Cardiac fibroblast (primary cell): ENCODE data around the gene PRDM11.

ENCODE experiments used
- DNase-seq, 2 donors: peaks; one replicate each; pipeline versions ENCODE4 v3.0.0 to v3.0.0-alpha.2; 2010; ENCODE audit warnings: low read depth in 2 of 2
- H3K4me3 ChIP-seq, 2 donors: replicated peaks in 1 of 2; 1 replicate in 1 of 2; 2 replicates in 1 of 2; pipeline ENCODE4 v1.5.1; 2011; ENCODE audit warnings: low read depth in 2 of 2, low read length in 2 of 2, mild to moderate bottlenecking in 2 of 2, moderate library complexity in 1 of 2
- TF ChIP-seq, protein P1 (sequence below): IDR thresholded peaks from one replicate; pipeline ENCODE4 v1.5.1; 2011; ENCODE audit warnings: low read depth, mild to moderate bottlenecking, low read length, inconsistent platforms

PRDM11 gene

GRCh38 chr11:45223496-45223895 is 77.1 kb downstream of the PRDM11 start:
- TF ChIP-seq, protein P1, sequence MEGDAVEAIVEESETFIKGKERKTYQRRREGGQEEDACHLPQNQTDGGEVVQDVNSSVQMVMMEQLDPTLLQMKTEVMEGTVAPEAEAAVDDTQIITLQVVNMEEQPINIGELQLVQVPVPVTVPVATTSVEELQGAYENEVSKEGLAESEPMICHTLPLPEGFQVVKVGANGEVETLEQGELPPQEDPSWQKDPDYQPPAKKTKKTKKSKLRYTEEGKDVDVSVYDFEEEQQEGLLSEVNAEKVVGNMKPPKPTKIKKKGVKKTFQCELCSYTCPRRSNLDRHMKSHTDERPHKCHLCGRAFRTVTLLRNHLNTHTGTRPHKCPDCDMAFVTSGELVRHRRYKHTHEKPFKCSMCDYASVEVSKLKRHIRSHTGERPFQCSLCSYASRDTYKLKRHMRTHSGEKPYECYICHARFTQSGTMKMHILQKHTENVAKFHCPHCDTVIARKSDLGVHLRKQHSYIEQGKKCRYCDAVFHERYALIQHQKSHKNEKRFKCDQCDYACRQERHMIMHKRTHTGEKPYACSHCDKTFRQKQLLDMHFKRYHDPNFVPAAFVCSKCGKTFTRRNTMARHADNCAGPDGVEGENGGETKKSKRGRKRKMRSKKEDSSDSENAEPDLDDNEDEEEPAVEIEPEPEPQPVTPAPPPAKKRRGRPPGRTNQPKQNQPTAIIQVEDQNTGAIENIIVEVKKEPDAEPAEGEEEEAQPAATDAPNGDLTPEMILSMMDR, result no peak
- no peak for DNase-seq
- no peak overlapping the region for H3K4me3 ChIP-seq

- TF ChIP-seq, protein P1, result no peak
- no peak overlapping the region for H3K4me3 ChIP-seq
- no peak for DNase-seq
These were observed 78.3 kb downstream of the PRDM11 start for GRCh38 chr11:45224766-45225165.

GRCh38 chr11:45225277-45225676 is 78.8 kb downstream of the PRDM11 start:
- no peak for DNase-seq

DNA sequence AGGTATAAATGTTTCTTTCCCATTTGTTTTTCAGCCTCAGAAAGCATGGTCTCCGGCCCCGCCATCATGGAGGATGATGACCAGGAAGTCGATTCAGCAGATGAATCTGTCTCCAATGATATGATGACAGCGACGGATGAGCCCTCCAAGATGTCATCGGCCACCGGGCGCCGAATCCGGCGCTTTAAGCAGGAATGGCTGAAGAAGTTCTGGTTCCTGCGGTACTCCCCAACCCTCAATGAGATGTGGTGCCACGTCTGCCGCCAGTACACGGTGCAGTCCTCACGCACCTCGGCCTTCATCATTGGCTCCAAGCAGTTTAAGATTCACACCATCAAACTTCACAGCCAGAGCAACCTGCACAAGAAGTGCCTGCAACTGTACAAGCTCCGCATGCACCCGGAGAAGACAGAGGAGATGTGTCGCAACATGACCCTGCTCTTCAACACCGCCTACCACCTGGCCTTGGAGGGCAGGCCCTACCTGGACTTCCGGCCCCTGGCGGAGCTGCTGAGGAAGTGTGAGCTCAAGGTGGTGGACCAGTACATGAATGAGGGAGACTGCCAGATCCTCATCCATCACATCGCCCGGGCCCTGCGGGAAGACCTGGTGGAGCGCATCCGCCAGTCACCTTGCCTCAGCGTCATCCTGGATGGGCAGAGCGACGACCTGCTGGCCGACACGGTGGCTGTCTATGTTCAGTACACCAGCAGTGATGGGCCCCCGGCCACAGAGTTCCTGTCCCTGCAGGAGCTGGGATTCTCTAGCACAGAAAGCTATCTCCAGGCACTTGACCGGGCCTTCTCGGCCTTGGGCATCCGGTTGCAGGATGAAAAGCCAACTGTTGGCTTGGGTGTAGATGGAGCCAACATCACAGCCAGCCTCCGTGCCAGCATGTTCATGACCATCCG is 79.8 kb downstream of the PRDM11 start:
- no peak for DNase-seq
- H3K4me3 ChIP-seq, result no peak overlapping the region
- TF ChIP-seq, protein P1, result no peak

More at GRCh38 chr11:45225277-45225676, 78.8 kb downstream of the PRDM11 start:
- no peak overlapping the region for H3K4me3 ChIP-seq
- TF ChIP-seq, protein P1, result no peak

DNA sequence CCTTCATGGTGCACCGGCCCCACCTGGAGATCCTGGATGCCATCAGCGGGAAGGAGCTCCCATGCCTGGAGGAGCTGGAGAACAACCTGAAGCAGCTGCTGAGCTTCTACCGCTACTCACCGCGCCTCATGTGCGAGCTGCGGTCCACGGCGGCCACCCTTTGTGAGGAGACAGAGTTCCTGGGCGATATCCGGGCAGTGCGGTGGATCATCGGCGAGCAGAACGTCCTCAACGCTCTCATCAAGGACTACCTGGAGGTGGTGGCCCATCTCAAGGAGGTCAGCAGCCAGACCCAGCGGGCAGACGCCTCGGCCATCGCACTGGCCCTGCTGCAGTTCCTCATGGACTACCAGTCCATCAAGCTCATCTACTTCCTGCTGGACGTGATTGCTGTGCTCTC is 80.5 kb downstream of the PRDM11 start:
- no peak for DNase-seq
- TF ChIP-seq, protein P1, result no peak
- H3K4me3 ChIP-seq, result no peak overlapping the region

DNA sequence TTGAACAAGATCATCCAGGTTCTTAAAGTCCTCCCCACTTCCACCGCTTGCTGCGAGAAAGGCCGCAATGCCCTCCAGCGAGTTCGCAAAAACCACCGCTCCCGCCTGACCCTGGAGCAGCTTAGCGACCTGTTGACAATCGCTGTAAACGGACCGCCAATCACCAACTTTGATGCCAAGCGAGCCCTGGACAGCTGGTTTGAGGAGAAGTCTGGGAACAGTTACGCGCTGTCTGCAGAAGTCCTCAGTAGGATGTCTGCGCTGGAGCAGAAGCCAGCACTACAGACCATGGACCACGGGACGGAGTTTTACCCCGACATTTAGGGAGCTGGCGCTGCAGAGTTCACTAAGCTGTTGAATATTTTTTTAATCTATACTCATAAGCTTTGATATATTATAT is 81.4 kb downstream of the PRDM11 start:
- DNase-seq, result no peak
- H3K4me3 ChIP-seq, result no peak overlapping the region
- TF ChIP-seq, protein P1, result no peak
